OCI-LY1 (cell line): ENCODE results near the gene CFAP221.

Experiments used
- CTCF ChIP-seq: fragments of 200-600 bp; sonication (generic), shearing (Covaris generic); IDR thresholded peaks from 2 replicates; pipeline ENCODE4 v1.5.1; 2017; ENCODE audit warnings: mild to moderate bottlenecking, antibody characterized with exemption, low read length, moderate library complexity, mixed read lengths
- EZH2 ChIP-seq: fragments of 200-600 bp; sonication (generic), shearing (Covaris generic); IDR thresholded peaks from 2 replicates; pipeline ENCODE4 v1.8.0; 2017; ENCODE audit warnings: borderline replicate concordance, mixed run types, mild to moderate bottlenecking, antibody characterized with exemption, low read length, moderate library complexity, mixed read lengths

DNA sequence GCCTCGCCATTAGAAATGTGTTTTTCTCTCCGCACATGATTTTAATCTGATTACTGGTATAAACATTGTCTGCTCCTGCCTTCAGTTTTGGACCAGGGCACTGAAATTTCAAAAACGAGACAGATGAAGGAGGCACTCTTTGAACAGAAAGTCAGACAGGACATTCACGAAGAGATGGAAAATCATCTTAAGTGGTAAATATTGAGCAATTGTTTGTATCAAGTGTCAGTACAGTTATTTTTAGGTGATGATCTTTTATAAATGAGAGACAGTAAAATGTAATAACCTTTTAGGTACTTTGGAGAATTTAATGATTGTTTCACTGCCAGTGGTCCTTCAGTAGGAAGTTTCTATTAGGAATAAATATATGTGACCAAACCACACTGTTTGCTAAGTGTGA, 60.8 kb downstream of the CFAP221 start:
- TF ChIP-seq EZH2, result no peak
- no peak for TF ChIP-seq CTCF
